Erythroblast (primary cell): ENCODE measurements around the gene PRPF19.

Source experiments
- GATA1 ChIP-seq: IDR thresholded peaks from 2 replicates; pipeline ENCODE4 v1.6.1; 2011; ENCODE audit warnings: low read depth, mild to moderate bottlenecking, control low read depth, low read length, moderate library complexity
- POLR2A ChIP-seq: IDR thresholded peaks from 2 replicates; pipeline ENCODE4 v1.6.1; 2011; ENCODE audit warnings: mild to moderate bottlenecking, low read length

DNA sequence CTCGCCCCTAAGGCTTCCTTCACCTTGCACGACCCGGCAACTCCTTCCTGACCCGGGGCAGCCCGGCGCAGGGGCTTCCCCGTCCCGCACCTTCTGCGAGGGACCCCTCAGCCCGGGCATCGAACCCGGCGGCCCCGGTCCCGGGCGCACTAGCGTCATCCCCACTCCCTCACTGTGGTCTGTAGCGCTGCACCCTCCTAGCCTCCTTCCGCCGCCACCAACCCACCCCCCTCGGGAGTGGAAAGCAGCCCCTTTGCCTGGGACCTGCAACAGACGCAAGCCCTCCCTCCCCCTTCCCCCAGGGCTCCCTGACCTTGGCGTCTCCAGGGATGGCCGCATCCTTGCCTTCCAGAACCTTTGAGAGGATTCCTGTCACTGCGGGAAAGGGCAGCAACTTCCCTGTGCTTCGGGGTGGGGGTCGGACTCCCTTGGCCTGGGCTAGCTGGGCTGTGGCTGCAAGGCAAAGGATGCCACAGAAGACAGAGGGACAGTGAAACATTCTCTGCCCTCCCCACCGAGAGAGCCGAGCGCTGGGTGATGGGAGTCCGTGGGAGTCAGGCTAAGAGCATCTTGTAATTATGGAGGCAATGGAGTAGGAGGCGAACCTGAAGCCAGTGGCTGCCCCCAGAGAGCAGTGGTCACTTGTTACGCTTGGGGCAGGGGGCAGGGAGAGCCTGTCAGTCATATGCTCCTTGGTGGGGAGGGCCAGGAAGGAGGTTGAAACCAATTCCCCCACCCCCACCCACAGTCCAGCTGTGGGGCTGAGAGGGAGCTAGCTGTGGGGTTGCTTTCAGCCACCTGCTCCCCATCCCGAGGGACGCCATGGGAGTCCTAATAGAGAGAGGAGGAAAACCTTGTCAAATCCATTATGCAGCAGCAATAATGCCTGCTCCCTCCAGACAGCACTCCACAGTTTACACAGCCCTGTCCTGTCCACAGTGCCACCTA lies 18.8 kb upstream of the PRPF19 start:
- no peak for TF ChIP-seq POLR2A
- TF ChIP-seq GATA1 = no peak
